ENCODE data around the gene WDR46. TPM values are rescaled to one million over a fixed set of nuclear protein-coding genes. Genes with fewer than 3 reads are reported as not detected.
A peak's percentile ranks its signal among the peaks of the same experiment; 100 is the strongest.

The WDR46 gene
- total and polyA plus RNA-seq, 2 of the 13 experiments (the other 11 are each of a cell fraction or from before 2014, with no cell fraction given), result 47.4 to 105 TPM

DNA sequence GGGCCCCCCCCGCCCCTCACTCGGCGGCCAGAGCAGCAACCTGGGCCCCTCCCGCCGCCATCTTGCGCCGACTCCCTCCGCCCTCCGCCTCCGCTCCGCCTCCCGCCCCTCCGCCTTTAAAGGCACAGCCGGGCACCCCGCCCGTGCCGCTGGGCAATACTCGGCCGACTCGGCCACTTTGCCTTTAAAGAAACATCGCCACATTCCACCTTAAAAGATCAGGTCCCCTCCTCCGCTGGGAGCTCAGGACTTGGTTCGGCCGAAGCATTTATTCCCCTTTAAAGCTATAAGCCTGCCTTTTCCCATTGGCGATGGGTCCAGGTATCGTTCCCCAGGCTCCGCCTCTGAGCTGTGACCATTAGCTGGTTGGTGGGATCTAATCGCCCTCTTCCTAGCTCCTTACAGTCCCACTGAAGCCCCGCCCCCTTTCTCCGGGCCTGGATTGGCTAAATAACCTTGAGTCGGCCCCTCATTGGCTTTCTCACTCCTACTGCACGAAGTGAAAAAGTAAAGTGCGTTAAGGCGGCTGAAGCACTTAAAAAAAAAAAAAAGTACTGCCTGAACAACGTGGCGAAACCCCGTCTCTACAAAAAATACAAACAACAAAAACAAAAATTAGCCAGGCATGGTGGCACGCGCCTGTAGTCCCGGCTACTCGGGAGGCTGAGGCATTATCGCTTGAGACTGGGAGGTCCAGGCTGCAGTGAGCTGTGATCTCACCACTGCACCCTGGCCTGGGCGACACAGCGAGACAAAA, 28.8 kb upstream of the WDR46 start, which contains the start of gene ZBTB22 (continued):
- TF ChIP-seq ZNF20 (CRISPR knock-in tag; IDR thresholded peaks at IDR 0.05) (no peak), U2AF1 (optimal IDR thresholded peaks at IDR 0.05; ENCODE audit: low read depth, low read length) (no peak), ZFP91 (CRISPR knock-in tag; IDR thresholded peaks at IDR 0.05; ENCODE audit: borderline replicate concordance) (peak; percentile 99), KLF11 (CRISPR knock-in tag; IDR thresholded peaks at IDR 0.05) (0 out of 2 replicates have a peak, but pooled peaks have one; percentile 20), ZNF670 (CRISPR knock-in tag; IDR thresholded peaks at IDR 0.05; ENCODE audit: borderline replicate concordance) (no peak), POLR2AphosphoS5 (IDR thresholded peaks at IDR 0.05; ENCODE audit: low read depth, low read length) (peak; percentile 63), PRPF4 (IDR thresholded peaks at IDR 0.05; ENCODE audit: low read depth, low read length, poor library complexity, severe bottlenecking) (no peak), E2F1 (CRISPR knock-in tag; IDR thresholded peaks at IDR 0.05) (0 out of 2 replicates have a peak, but pooled peaks have one; percentile 18), SRF (IDR thresholded peaks at IDR 0.05; ENCODE audit: low read depth, low read length) (no peak), KLF16 (CRISPR knock-in tag; IDR thresholded peaks at IDR 0.05) (peak in 1 of 2 experiments; percentile 74; a peak in 2 of 4 replicates), ETV6 (CRISPR knock-in tag; conservative IDR thresholded peaks at IDR 0.05) (0 out of 2 replicates have a peak, but pooled peaks have one; percentile 39), ZNF253 (CRISPR knock-in tag; IDR thresholded peaks at IDR 0.05; ENCODE audit: borderline replicate concordance) (no peak), FLYWCH1 (CRISPR knock-in tag; IDR thresholded peaks at IDR 0.05) (no peak), SKIL (CRISPR knock-in tag; IDR thresholded peaks at IDR 0.05; ENCODE audit: borderline replicate concordance) (no peak), ISL2 (CRISPR knock-in tag; IDR thresholded peaks at IDR 0.05) (peak; percentile 29; the same call in 1 of the 2 replicates), ZNF274 (CRISPR knock-in tag; IDR thresholded peaks at IDR 0.05) (no peak), PHF20 (CRISPR knock-in tag; IDR thresholded peaks at IDR 0.05) (peak; percentile 65), ZNF101 (CRISPR knock-in tag; IDR thresholded peaks at IDR 0.05; ENCODE audit: borderline replicate concordance, low read depth) (no peak)
- TF ChIP-seq, protein P1, sequence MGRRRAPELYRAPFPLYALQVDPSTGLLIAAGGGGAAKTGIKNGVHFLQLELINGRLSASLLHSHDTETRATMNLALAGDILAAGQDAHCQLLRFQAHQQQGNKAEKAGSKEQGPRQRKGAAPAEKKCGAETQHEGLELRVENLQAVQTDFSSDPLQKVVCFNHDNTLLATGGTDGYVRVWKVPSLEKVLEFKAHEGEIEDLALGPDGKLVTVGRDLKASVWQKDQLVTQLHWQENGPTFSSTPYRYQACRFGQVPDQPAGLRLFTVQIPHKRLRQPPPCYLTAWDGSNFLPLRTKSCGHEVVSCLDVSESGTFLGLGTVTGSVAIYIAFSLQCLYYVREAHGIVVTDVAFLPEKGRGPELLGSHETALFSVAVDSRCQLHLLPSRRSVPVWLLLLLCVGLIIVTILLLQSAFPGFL (CRISPR knock-in tag; IDR thresholded peaks at IDR 0.05), result no peak
- TF ChIP-seq, protein P2, sequence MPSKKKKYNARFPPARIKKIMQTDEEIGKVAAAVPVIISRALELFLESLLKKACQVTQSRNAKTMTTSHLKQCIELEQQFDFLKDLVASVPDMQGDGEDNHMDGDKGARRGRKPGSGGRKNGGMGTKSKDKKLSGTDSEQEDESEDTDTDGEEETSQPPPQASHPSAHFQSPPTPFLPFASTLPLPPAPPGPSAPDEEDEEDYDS (CRISPR knock-in tag; IDR thresholded peaks at IDR 0.05), result peak; percentile 87; the same call in 1 of the 2 replicates
- TF ChIP-seq, protein P3, sequence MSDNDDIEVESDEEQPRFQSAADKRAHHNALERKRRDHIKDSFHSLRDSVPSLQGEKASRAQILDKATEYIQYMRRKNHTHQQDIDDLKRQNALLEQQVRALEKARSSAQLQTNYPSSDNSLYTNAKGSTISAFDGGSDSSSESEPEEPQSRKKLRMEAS (IDR thresholded peaks at IDR 0.05), result peak; percentile 65
